HG02870 (cell line): ENCODE data around the gene SIRPB1.
"Not testable (repeated sequence)": the region's sequence is repeated elsewhere in the genome, so short reads cannot be mapped to it uniquely, and the experiment has no call there.

Source experiments
- ATAC-seq: cut with Tn5 transposase; IDR thresholded peaks from one replicate; pipeline ENCODE4 v1.9.1; 2021; ENCODE audit warnings: mild to moderate bottlenecking, moderate library complexity; ENCODE audit not compliant: unreplicated experiment

Gene SIRPB1

DNA sequence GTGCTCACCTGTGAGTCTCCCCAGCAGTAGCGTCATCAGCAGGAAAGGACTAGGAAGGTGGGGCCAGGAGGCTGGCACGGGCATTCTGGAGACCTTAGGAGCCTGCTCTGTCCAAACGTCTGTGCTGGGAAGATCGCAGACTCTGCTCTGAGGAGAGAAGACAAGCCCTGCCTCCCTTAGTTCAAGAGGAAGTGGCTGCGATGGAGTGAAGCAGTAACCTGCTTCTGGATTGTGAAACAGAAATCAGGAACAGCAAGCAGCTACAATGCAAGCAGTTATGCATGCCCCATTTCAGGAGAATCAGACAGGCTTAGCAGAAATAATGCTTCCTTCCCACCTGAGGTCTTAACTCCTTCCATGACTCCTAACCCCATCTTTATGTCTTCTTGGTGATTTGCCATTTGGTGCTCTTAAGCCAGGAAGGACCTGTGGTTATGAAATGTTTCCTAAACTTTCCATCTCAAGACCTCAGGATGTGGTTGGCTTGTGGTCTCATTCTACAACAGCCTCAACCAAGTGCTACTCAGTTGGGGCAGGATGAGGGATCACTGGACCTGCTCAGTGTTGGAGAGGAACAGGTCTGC lies at the start of gene SIRPB1:
SIRPB1 (minus strand) TSS at position 149 of the 584 bp plus-strand sequence; CDS start at position 84, 65 bp downstream.
- ATAC-seq = no peak

GRCh38 chr20:1669304-1669703 lies 49.5 kb upstream of the SIRPB1 start:
- ATAC-seq = no peak

- ATAC-seq = no peak
Measured at GRCh38 chr20:1667502-1668085, 47.8 kb upstream of the SIRPB1 start.

GRCh38 chr20:1666802-1667201 lies 47.0 kb upstream of the SIRPB1 start:
- ATAC-seq = no peak

GRCh38 chr20:1665345-1665744 lies 45.5 kb upstream of the SIRPB1 start:
- no peak for ATAC-seq

DNA sequence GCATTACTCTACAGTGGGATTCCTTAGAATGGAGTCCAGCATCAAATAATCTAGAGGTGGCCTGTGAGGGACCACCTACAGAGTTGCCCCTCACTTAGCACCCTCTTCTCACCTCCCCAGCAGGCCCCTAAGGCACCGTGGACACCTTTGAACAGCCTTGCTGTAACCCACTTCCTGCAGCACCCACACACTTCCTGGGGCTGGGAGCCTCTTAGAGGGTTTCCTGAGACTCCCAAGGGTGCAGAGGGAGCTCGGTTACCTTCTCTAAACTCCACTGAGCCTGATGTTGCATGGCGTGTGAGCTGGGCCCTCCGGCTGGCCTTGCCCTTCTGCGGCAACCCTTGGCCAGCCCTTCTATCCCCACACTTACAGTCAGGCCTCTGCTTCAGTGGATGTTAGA lies 45.1 kb upstream of the SIRPB1 start:
- no peak for ATAC-seq

DNA sequence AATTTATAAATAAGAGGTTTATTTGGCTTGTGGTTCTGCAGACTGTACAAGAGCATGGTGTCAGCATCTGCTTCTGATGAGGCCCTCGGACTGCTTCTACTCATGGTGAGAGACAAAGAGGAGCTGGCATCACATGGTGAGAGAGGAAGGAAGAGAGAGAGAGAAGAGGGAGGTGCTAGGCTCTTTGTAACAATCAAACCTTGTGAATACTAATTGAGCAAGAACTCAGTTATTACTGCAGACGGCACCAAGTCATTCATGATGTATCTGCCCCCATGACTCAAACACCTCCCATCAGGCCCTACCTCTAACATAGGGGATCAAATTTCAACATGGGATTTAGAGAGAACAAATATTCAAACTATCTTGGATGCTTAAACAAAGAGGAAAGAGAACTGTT lies 44.1 kb upstream of the SIRPB1 start:
- ATAC-seq = no peak

DNA sequence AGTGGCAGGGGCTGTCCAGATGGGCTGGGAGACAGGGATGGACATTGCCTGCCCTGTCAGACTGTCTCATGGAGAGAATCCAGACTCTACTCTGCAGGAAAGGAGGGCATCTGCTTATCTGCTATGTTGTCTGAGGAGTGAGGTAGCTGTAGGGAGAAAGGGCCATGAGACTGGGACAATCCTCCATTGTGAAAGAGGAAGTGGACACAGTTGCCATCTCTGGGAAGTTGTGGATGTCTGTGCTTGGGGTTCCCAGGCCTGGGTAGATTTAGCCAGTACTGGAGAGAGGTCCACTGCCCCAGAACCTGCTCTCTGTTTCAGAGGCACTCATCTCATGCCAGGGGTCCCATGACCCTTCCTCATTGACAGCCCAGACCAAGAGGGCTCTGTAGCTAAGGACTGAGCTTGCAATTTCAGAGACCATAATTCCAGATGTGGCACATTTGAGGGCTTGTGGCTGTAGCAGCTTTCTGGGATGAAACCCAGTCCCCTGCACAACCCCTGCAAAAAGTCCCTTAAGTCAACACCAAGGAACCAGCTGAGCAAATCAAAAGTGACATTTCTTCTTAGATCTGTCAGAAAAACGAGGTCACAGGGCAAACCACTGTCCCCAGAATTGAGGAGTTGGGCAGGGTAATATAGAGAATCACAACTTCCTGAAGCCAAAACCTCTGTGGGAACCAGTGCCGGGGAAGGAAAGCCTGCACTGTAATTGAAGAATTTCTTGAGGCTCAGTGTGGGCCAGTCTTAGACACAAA lies 41.9 kb upstream of the SIRPB1 start:
- ATAC-seq = no peak

DNA sequence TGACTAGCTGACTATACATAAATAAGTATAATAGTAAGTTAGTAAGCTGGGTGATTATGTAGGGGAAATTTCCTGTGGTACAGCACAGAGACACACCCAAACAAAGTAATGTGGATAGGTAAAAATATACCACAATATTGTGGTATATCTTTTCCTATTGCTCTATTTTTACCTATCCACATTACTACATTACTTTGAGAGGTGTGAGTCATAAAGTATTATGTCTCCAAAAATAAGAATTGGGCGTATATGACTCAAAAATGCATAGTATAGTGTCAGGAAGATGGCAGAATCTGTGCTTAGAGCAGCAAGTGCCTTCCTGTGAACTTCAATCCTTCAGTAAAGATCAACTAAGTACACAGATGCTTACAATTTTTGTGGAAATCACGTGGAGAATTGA lies 40.4 kb upstream of the SIRPB1 start:
- ATAC-seq = no peak

DNA sequence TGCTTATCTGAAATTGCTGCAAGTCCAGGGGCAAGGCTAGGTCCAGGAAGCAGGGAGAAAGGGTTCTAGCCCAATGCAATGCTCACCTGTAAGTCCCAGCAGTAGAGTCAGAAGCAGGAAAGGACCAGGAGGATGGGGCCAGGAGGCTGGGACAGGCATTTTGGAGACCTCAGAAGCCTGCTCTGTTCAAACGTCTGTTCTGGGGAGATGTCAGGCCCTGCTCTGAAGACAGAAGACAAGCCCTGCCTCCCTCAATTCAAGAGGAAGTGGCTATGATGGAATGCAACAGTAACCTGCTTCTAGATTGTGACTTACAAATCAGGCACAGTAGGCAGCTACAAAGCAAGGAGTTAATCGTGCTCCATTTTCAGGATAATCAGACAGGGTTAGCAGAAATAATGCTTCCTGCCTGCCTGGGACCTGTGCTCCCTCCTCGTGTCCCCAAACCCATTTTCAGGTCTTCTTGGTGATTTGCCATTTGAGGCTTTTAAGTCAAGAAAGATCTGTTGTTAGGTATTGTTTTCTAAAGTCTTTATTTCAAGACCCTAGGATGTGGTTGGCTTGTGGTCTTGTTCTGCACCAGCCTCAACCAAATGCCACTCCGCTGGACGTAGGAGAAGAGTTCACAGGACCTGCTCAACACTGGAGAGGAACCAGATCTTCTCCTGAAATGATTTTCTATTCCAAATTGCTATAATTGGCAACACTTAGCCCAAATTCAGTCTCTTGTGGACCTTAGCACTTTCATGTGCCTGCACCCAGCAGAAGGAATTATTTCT lies 37.9 kb upstream of the SIRPB1 start, which contains the start of gene SIRPG:
SIRPG (minus strand) TSS at position 224 of the 779 bp plus-strand sequence; CDS start at position 159, 65 bp downstream.
- ATAC-seq = no peak

DNA sequence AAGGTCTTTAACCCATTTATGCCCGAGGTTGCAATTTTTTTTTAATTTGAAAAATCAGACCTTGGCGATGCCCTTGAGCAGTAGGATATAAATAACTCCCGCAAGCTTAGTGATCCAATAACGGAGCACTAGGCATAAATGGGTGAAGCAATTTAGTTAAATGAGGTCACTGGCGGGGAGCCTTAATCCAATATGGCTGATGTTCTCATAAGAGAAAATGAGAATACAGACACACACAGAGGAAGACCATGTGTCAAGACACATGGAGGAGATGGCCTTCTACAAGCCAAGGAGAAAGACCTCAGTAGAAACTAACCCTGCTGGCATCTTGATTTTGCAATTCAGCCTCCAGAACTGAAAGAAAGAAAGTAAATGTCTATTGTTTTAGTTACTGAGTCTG lies 37.0 kb upstream of the SIRPB1 start:
- no peak for ATAC-seq

GRCh38 chr20:1654996-1655395 lies 35.2 kb upstream of the SIRPB1 start:
- no peak for ATAC-seq

GRCh38 chr20:1652960-1653359 lies 33.2 kb upstream of the SIRPB1 start:
- no peak for ATAC-seq

- ATAC-seq = no peak
Measured at GRCh38 chr20:1652104-1652503, 32.3 kb upstream of the SIRPB1 start.

DNA sequence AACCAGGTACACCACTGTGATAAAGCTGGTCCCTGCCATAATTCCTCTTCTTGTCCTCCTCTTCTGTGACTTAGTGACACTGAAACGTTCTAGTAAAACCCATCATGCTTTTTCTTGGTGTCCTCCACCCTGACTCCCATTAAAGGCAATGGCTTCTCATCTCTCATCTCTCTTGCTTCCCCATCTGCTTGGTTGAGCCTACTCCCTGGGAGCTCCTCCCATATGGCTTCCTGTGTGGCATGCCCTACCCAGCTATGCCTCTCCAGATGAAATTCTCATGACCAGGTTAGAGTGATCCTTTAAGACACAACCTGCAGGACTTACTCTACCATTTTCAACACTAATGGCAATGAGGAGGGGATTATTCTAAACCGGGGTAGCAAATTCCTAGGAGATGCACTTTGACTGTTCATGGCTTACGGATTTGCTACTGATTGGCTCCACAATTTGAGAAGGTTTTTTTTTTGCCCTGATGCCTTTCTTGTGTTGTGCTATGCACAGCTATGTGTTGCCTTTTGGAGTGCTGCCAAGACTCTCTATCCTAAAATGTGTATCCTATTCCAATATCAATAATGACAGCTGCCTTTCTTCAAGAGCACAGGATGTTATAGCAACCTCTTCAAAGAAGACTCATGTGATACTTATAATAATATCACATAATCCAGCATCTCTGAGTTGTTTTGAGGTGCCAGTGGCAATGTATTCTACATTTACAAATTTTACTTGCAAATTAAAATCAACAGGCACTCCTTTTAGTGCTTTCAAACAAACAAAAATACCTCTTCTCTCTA lies 31.7 kb upstream of the SIRPB1 start:
- ATAC-seq = no peak

- no peak for ATAC-seq
Measured at GRCh38 chr20:1648101-1648500, 28.3 kb upstream of the SIRPB1 start.

- ATAC-seq = no peak
Measured at GRCh38 chr20:1646975-1647431, 27.2 kb upstream of the SIRPB1 start.

DNA sequence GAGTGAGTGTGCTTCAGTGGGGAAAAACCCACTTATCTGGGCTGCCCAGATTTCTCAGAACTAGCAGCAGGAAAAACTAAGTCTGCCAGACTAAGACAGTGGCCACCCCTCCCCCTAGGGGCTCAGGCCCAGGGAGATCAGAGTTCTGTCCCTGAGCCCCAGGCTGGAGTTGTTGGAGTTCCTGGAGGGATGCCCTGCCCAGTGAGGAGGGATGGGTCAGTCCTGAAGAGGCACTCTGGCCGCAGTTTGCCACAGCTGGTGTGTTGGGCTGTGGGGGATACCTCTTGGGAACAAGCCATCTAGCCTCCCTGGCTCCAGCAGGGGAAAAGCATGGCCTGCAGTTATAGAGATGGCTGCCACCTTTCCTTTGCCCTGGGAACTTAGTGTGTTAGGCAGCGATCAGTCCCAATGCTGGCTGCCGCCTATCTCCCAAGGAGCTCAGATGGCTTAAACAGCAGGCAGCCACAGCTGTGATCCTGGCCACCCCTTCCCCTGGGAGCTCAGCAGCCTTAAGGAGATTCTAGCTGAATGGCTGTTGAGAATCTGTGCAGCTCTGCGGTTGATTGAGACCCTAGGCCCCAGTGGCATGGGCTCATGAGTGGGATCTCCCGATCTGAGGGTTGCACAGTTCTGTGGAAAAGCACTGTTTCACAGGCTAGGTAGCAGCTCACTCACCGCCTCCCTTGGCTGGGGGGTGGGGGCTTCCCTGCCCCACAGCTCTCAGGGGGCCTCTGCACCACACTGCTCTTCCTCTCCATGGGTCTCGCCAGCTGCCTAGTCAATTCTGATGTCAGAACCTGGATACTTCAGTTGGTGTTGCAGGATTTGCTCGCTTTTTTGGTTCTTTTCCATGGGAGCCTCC lies 24.5 kb upstream of the SIRPB1 start:
- ATAC-seq = no peak

- not testable (repeated sequence) for ATAC-seq
Measured at GRCh38 chr20:1638643-1639042, 18.8 kb upstream of the SIRPB1 start.

DNA sequence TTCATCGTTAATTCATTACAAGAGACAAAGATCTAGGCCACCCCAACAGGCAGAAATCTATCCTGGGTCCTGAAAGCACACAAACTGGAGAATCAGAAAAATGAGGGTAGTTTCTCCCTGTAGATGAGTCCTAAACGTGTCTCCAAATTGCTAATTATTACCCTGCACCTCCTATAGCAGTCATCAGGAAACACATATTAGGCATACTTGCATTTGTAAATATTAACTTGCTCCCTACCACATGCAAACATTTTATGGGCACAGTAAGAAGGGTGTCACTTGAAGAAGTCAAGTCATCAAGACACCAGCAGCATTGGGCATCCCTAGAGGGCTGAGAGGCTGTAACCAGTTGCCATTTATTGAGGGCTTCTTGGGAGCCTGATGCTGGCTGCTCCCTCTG lies 17.9 kb upstream of the SIRPB1 start:
- no peak for ATAC-seq
